Activated effector memory CD4-positive, alpha-beta T cell treated with anti-CD3 and anti-CD28 coated beads, Interleukin-2, amount 50 U/mL, for 16 hours (primary cell): ENCODE measurements around the gene AKR1C3.
"Not testable (repeated sequence)": the region's sequence is repeated elsewhere in the genome, so short reads cannot be mapped to it uniquely, and the experiment has no call there.

Experiments
- DNase-seq: peaks from one replicate; pipeline ENCODE4 v3.0.0-alpha.2; 2020

Gene AKR1C3

DNA sequence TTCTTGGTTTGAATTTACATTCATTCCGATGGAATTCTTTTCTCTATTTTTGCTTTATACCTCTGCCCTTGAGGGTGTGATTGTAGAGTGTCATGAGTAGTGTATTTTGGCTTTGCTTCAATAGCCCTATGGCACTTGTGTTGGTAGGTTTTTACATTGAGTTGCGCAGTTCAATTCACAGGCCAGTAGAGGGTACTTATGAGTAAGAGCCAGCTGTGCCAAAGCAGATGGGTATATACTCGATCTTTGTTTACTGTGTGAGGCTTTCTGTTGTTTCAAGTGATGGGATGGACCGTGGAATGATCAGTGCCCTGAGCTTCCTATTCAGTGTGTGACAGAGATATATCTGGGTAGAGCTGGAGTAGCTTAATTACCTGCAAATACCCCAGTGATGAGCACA lies 4.3 kb upstream of the AKR1C3 start:
- no peak for DNase-seq

DNA sequence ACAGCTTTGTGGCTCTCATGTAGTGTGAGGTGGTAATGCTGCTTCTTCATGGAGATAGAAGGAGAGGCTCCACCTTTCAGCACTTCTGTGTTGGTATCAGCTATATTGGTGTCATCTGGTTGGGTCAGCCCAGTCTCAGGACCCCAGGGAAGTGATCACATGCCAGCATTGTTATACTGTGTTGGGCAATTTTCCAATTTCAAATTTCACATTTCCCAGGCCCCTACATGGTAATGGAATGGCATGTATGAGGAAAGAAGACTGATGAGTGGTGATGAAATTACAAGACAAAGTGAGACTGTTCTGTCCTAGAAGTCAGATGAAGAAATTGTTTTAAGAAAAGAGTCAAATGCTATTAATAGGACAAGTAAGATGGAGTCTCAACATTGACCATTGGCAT lies 3.7 kb upstream of the AKR1C3 start:
- no peak for DNase-seq

DNA sequence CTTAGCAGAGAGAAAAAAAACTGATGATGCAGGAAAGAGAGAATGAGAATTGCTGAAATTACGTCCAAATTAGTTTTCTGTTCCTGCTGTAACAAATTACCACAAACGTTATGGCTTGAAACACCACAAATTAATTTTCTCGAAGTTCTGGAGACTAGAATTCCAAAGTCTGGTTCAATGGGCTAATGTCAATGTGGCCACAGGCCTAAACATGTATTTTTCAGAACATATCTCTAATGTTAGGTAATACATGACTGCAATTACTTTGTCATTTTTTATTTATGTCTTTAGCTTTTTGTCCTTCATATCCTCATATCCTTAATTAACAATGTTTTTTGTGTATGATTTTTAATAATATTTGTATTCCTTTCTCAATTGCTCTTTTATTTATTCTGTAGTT lies 3.0 kb upstream of the AKR1C3 start:
- DNase-seq = no peak

DNA sequence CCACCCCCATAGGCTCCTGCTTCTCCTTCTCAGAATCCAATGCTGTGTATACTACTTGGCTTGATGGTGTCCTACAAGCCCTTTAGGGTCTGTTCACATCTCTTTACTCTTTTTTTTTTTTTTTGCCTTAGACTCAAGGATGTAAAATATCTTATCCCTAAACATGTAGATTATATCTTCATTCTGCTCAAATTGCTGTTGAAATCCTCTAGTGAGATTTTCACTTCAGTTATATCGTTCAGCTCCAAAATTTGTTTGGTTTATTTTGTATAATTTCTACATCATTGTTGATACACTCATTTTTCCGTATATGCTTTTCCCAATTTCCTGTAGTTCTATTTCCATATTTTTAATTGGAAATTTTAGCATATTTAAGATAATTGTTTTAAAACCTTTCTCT lies 1.8 kb upstream of the AKR1C3 start:
- DNase-seq = no peak

- no peak for DNase-seq
Measured at GRCh38 chr10:5092848-5093790, 1.1 kb upstream of the AKR1C3 start.

- DNase-seq = no peak
Measured at GRCh38 chr10:5095687-5096086, 1.5 kb downstream of the AKR1C3 start.

DNA sequence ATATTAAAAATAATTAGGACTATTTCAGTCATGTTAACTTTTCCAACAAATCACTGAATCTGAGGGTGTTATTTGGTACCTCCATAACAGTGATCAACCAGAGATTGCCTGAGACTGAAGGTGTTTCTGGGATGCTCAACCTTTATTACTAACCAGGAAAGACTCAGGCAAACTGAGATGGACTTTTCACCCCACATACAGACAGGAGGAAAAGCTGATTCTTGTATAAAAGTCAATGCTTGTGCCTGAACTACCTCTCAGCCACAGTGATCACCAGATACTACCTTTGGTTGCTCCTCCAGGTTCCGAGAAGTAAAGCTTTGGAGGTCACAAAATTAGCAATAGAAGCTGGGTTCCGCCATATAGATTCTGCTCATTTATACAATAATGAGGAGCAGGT lies 1.9 kb downstream of the AKR1C3 start:
- DNase-seq = no peak

GRCh38 chr10:5102479-5102878 lies 8.3 kb downstream of the AKR1C3 start:
- DNase-seq = not testable (repeated sequence)

DNA sequence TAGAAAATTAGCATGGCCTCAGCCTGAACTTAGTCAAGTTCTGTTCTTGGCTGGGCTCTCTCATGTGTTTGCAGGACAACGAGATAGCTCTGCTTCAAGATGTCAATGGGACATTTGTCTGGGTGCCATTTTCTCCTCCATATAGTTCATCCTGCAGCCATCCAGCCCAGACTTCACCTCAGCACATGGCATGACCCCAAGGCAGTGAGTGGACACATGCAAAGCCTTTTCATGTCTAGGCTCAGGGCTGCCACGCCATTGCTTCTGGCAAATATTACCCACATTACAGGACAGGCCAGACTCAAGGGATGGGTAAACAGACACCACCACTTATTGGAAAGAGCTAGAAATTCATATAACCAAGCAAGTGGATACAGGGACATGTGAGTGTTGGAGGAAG lies 9.3 kb downstream of the AKR1C3 start:
- no peak for DNase-seq

DNA sequence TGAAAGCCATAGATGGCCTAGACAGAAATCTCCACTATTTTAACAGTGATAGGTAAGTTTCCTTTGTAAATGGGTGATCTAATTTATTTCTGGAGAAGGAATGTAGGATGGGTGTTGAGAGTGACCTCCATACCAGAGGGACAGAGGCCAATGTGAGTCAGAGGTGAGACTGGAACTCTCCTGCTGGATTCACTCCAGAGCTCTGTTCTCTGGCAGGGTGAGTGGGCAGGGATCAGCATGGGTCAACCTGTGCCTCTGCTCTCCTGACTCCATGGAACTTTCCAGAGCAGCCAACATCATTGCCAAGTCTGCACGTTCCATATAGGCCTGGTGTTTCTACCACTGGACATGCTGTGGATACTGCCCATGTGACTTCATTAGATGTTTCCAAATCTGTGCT lies 11.4 kb downstream of the AKR1C3 start:
- DNase-seq = no peak

- DNase-seq = no peak
Measured at GRCh38 chr10:5106553-5106952, 12.3 kb downstream of the AKR1C3 start.

DNA sequence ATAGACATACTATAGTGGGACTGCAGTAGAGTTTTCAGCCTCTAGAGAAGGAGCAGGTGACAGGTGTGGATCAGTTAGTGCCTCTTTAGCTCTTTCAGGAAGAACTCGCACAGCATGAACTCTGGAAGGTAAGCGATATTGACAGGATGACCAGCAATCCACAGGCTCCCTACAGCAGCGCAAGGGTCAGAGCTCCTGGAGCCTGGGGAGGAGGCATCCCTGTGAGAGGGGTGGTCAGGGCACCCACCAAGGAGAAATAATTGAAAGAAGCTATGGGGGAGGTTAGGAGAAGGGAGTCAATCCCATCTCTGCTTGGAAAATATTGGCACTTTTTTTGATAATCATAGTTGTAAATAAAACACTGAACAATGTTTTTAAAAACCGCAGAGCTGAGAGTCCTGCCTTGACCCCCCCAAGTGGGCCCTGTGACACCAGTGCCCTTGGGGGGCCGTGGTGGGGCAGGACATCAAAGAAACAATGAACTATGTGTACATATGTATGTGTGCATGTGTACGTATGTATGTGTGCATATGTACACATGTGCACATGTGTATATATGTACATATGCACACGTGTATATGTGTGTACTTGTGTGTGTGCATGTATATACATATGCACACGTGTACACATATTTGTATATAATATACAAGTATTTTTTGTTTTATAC lies 13.8 kb downstream of the AKR1C3 start:
- no peak for DNase-seq

DNA sequence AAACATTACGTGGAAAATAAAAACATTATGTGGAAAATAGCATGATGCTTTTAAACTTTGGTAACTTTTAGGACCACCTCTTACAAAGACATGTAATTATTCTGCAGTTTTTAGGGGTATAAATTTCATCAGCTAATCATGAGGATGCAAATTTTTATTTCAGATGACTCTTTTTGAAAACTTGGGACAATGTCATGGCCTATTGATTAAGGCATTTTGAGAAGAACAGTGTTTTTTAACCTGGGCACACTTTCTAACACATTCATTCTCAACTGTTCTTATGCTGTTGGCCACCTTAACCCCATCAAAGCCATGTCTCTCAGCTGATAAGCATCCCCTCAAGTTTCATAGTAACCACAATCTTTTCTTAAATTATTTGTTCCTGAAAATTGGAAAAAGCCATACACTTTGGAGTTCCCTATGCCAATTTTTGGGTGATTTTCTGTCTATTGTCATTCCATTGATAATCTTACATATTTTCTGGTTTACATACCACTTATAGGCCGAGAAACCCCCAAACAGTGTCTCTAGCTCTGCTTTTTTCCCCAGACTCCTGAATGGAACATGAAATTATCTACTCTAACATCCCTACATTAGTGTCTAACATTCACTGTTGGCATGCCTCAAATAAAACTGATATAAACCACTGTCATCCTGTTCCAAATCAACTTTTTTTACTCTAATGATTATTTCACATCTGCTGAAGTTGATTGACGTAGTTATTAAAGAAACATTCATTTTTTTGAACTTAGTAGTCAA lies 14.6 kb downstream of the AKR1C3 start:
- no peak for DNase-seq

DNA sequence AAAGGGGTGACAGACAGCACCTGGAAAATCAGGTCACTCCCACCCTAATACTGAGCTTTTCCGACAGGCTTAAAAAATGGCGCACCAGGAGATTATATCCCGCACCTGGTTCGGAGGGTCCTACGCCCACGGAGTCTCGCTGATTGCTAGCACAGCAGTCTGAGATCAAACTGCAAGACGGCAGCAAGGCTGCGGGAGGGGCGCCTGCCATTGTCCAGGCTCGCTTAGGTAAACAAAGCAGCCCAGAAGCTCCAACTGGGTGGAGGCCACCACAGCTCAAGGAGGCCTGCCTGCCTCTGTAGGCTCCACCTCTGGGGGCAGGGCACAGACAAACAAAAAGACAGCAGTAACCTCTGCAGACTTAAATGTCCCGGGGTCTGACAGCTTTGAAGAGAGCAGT lies 15.6 kb downstream of the AKR1C3 start:
- DNase-seq = not testable (repeated sequence)

GRCh38 chr10:5116621-5117020 lies 22.4 kb downstream of the AKR1C3 start:
- no peak for DNase-seq

DNA sequence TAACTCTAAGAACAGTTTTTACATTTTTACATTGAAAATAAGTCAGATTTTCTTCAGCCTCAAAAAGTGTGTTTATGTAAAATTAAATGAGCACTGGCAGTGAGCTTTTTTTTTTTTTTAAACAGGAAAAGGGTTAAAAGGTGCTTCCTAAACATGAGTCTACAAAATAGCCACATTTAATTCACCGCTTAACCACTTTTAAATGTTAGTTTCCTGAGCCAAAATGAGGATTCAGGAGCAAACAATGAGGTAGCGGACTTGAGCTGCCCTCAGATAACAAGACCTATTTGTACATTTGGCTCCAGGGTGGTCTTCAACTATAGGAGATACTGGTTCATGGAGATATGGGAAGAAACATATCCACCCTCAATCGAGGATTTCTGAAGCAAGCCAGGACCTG lies 22.8 kb downstream of the AKR1C3 start:
- DNase-seq = no peak

DNA sequence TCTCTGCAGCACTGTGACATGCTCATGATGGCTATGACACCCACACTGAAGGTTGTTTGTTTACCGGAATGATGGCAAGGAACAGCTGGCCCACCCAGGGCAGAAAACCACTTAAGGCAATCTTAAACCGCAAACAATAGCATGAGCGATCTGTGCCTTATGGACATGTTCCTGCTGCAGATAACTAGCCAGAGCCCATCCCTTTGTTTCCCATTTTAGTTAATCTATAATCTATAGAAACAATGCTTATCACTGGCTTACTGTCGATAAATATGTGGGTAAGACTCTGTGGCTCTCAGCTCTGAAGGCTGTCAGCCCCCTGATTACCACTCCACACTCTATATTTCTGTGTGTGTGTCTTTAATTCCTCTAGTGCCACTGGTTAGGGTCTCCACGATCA lies 25.8 kb downstream of the AKR1C3 start:
- DNase-seq = not testable (repeated sequence)

GRCh38 chr10:5123886-5124285 lies 29.7 kb downstream of the AKR1C3 start:
- DNase-seq = no peak

DNA sequence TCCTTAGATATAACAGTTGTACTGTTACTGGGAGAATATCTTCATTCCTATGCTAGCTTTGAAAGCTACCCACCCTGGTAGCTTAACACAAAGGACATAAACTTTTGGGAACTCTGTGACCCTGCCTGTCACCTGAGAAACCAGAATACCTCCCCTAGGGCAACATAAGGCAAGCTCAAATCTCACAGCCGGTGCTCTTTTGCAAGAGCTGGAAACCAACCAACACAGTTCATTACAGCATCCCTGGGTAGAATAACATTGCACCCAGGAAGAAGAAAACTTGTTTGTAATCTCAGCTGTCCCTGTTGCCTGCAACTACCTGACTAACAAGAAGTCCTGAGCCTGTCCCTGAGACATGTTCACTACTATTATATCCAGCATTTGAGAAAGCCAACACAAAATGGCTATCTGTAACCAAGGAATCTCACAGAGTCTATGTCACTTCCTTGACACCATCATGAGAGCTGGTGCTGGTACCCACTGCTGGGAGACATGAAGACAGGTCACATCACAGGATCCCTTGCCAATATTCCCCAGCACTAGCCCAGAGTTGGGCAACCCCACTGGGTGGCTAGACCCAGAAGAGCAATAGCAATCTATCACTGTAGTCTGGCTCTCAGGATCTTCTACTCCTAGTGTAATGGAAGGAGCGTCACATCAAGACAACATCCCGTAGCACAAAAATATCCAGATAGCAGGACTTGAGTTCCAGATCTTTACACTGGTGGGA lies 31.3 kb downstream of the AKR1C3 start:
- DNase-seq = no peak

GRCh38 chr10:5135581-5135980 lies 41.4 kb downstream of the AKR1C3 start:
- no peak for DNase-seq

DNA sequence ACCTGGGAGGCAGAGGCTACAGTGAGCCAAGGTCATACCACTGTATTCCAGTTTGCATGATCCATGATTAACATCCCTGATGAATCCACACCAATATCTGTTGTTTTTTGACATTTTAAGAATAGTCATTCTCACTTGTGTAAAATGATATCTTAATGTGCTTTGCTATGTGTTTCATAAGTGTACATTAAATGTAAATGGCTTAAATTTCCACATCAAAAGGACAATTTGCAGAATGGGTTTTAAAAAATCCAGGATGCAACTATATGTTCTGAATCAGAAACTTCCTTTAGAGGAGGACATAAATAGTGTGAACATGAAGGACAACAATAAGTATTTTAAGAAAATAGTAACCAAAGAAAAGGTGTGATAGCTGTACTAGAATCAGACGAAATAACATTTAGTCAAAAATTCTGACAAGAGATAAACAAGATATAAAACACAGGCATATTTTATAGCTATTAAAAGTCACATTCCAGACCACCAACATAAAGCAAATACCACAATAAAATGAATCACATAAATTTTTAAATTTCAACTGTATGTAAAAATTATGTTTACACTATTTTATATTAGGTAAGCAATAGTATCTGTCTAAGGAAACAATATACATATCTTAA lies 42.4 kb downstream of the AKR1C3 start:
- no peak for DNase-seq

- not testable (repeated sequence) for DNase-seq
Measured at GRCh38 chr10:5137699-5138098, 43.5 kb downstream of the AKR1C3 start.
